Lower lobe of right lung (tissue), 2 donors: ENCODE data around the gene FXYD3. TPM values are rescaled to one million over a fixed set of nuclear protein-coding genes. Genes with fewer than 3 reads are reported as not detected.

Experiments
- ATAC-seq, 2 donors: fragments of 200-7000 bp; cut with Tn5 transposase; one replicate each; pipeline ENCODE4 v1.9.1; 2020 to 2022; ENCODE audit warnings: mild to moderate bottlenecking in 2 of 2, moderate library complexity in 2 of 2
- DNase-seq: peaks from one replicate; pipeline ENCODE4 v3.0.0-alpha.2; 2020
- H3K27ac ChIP-seq: fragments of 200-600 bp; one replicate; pipeline ENCODE4 v1.8.0; 2022
- H3K27me3 ChIP-seq: fragments of 200-600 bp; one replicate; pipeline ENCODE4 v1.8.0; 2022; ENCODE audit warnings: low read depth
- H3K36me3 ChIP-seq: fragments of 200-600 bp; one replicate; pipeline ENCODE4 v1.8.0; 2022; ENCODE audit warnings: mild to moderate bottlenecking
- H3K4me1 ChIP-seq: fragments of 200-600 bp; one replicate; pipeline ENCODE4 v1.8.0; 2022
- H3K4me3 ChIP-seq: fragments of 200-600 bp; one replicate; pipeline ENCODE4 v1.8.0; 2022; ENCODE audit warnings: mild to moderate bottlenecking
- H3K9me3 ChIP-seq: fragments of 200-600 bp; one replicate; pipeline ENCODE4 v1.8.0; 2022
- intact Hi-C: fragments of 100-400 bp; cut with DNase I; formaldehyde crosslinking; loops from one replicate; pipeline ENCODE4 v1.11.0; 2022
- total RNA-seq: library from RNA; stranded (reverse); fragmentation: NEBNext Ultra II Directional; extraction: Animal tissue kit (Norgen Biotek cat#: 25700); gene quantifications from one replicate; pipeline ENCODE4 v1.2.1, GENCODE V29; 2021
- TF ChIP-seq, protein P1 (sequence below): fragments of 200-600 bp; IDR thresholded peaks from one replicate; pipeline ENCODE4 v1.8.0; 2022; ENCODE audit warnings: antibody characterized with exemption, mild to moderate bottlenecking
- donor health status: DM: no; HTN: yes; CAD: no; lungs with severe emphysema.

Gene FXYD3
- total RNA-seq, 1 donor from 2014 or later = 135 TPM

DNA sequence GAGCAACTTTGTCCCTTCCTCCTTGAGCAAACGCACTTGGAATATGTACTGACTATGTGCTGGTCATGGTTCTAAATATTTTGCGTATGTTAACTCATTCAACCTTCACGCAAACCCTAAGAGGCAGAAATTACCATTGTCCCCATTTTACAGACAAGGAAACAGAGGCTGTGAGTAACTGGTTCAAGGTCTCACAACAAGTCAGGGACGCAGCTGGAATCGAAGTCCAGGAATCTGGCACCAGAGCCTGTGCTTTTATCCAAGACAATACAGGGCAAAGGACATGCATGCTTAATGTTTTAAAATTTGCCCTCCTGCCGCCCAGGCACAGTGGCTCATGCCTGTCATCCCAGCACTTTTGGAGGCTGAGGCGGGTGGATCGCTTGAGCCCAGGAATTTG is 44.0 kb downstream of the FXYD3 start:
- peaks cover 69% of the 10 kb centered on the region for H3K36me3 ChIP-seq
- no peak for ATAC-seq
- TF ChIP-seq, protein P1, sequence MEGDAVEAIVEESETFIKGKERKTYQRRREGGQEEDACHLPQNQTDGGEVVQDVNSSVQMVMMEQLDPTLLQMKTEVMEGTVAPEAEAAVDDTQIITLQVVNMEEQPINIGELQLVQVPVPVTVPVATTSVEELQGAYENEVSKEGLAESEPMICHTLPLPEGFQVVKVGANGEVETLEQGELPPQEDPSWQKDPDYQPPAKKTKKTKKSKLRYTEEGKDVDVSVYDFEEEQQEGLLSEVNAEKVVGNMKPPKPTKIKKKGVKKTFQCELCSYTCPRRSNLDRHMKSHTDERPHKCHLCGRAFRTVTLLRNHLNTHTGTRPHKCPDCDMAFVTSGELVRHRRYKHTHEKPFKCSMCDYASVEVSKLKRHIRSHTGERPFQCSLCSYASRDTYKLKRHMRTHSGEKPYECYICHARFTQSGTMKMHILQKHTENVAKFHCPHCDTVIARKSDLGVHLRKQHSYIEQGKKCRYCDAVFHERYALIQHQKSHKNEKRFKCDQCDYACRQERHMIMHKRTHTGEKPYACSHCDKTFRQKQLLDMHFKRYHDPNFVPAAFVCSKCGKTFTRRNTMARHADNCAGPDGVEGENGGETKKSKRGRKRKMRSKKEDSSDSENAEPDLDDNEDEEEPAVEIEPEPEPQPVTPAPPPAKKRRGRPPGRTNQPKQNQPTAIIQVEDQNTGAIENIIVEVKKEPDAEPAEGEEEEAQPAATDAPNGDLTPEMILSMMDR = no peak
- DNase-seq = no peak
- H3K27ac ChIP-seq = no peak overlapping the region
- intact Hi-C loops = no loop called here
- H3K27me3 ChIP-seq = no peaks in the 10 kb centered on the region
- H3K4me3 ChIP-seq = no peak overlapping the region
- peaks cover 7% of the 10 kb centered on the region for H3K4me1 ChIP-seq
- H3K9me3 ChIP-seq = peaks cover 16% of the 10 kb centered on the region

DNA sequence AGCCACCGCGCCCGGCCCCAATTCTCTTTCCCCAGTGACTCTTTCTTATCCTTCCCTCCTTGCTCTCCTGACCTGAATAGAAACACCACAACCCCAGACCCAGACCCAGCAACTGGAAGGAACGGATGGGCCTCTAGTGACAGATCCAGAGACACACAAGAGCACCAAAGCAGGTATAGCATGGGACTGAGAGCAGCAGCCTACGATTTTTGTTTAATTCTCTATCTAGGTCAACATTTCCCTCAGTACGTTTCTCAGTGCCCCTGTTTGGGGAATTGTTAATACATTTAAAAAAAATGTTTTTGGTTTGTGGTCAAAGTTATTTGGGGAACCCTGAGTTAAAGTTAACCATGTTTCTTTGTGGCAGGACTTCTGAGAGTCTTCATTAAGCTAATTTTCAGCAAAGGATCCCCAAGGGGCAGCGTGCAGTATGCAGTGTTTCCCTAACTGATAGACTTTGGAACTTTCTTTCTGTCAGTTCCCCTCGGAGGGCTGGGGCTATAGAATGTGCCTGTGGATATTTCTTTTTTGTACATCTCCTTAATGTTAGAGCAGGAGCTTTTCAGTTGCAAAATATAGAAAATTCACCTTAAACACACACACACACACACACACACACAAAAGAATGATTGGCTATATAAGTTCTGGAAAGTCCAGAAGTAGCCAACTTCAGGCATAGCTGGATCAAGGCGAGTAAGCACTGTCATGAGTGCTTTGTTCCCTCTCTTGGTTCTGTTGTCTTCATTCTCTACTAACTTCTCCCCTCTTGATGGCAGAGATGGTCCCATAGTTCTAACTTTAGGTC is 45.2 kb downstream of the FXYD3 start:
- TF ChIP-seq, protein P1 = no peak
- DNase-seq = no peak
- no peak for ATAC-seq
- no peaks in the 10 kb centered on the region for H3K27me3 ChIP-seq
- intact Hi-C loops = no loop called here
- H3K4me1 ChIP-seq = no peaks in the 10 kb centered on the region
- peaks cover 79% of the 10 kb centered on the region for H3K36me3 ChIP-seq
- peaks cover 23% of the 10 kb centered on the region for H3K9me3 ChIP-seq
- H3K27ac ChIP-seq = no peak overlapping the region
- H3K4me3 ChIP-seq = no peak overlapping the region

DNA sequence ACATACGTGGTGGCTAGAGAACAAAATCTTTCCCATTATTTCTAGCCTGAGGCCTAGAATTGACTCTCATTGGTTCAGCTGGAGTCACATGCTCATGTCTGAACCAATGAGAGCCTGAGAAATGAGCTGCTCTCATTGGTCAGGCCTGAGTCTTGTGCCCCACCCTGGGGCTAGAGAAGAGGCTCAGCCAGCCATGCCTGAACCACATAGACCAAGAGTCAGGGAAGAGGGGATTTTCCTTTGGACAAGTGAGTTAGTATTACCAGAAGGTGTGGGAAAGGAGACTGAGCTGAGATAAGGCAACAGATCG is 45.8 kb downstream of the FXYD3 start:
- intact Hi-C loops = no loop called here

DNA sequence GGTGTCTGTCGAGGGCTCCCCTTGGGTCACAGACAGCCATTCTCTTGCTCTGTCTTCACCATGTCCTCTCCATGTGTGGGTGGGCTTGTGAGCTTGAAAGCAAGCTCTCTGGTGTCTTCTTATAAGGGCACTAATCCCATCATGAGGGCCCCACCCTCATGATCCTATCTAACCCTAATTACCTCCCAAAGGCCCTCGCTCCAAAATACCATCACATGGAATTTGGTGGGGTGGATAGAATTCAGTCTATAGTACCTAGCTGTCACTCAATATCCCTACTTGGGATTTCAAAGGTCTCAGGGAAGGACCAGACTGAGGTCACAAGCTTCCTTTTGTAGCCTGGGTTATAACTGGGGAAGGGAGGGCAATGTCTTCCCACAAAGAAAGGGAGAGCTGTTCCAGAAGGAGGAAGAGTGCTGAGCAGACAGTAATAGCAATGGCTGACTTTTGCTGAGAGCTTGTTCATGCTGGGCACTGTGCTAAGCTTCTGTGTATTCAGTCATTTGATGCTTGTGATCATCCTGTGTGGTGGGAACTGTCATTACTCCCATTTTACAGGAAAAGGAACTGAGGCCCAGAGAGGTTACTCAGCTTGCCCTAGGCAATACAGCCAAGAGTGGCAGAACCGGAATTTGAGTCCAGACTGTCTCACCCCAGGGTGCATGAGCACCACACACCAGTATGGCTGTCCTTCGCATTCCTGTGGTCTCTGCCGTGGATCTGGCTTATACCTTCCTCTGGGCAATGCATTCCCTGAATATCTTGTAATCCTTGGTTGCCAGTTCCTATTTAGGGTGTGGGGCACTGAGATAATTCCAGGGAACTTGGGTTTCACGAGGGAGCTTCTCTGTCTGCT is 47.1 kb downstream of the FXYD3 start:
- no peak for ATAC-seq
- DNase-seq = no peak
- Histone ChIP-seq H3K27ac (no peak overlapping the region), H3K27me3 (no peaks in the 10 kb centered on the region), H3K9me3 (peaks cover 35% of the 10 kb centered on the region), H3K4me3 (no peak overlapping the region), H3K4me1 (peaks cover 6% of the 10 kb centered on the region), H3K36me3 (peaks cover 79% of the 10 kb centered on the region)
- intact Hi-C loops = no loop called here
- TF ChIP-seq, protein P1 = no peak

More for the DNA sequence above, 45.8 kb downstream of the FXYD3 start:
- H3K36me3 ChIP-seq = peaks cover 85% of the 10 kb centered on the region
- DNase-seq = no peak
- TF ChIP-seq, protein P1 = no peak
- H3K9me3 ChIP-seq = peaks cover 29% of the 10 kb centered on the region
- ATAC-seq = no peak
- H3K4me3 ChIP-seq = no peak overlapping the region
- no peak overlapping the region for H3K27ac ChIP-seq
- H3K27me3 ChIP-seq = no peaks in the 10 kb centered on the region
- H3K4me1 ChIP-seq = no peaks in the 10 kb centered on the region

DNA sequence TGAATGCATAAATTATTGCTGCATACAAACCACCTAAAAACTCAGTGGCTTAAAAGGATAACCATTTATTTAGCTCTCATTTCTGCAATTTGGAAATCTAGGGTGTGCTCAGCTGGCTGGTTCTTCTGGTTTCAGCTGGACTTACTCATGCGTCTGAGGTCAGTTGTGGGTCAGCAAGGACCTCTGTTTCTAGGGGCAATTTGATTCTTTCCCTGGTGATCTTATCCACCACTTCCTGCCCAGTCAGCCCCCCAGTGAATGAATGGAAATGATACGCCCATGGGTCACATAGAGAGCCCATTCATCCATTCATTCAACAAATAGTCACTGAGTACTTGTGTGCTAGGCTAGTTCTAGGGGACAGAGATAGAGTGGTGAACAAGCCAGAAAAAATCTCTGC is 48.8 kb downstream of the FXYD3 start:
- Histone ChIP-seq H3K9me3 (peaks cover 35% of the 10 kb centered on the region), H3K4me1 (peaks cover 6% of the 10 kb centered on the region), H3K27ac (no peak overlapping the region), H3K27me3 (no peaks in the 10 kb centered on the region), H3K4me3 (no peak overlapping the region), H3K36me3 (peaks cover 66% of the 10 kb centered on the region)
- DNase-seq = no peak
- no peak for ATAC-seq
- TF ChIP-seq, protein P1 = no peak
- intact Hi-C loops = no loop called here
